Left kidney (tissue), 8 donors: Measurements from ENCODE around the gene PLEKHH2. TPM values are rescaled to one million over a fixed set of nuclear protein-coding genes. Genes with fewer than 3 reads are reported as not detected.
"Not testable (repeated sequence)": the region's sequence is repeated elsewhere in the genome, so short reads cannot be mapped to it uniquely, and the experiment has no call there.

Experiments
- DNase-seq: peaks from one replicate; pipeline ENCODE4 v3.0.0-alpha.2; 2013
- long read RNA-seq, 8 donors: transcript quantifications; one replicate each; lab custom pipeline, GENCODE V29; 2026
- polyA plus RNA-seq: library from polyadenylated mRNA; unstranded; fragments of 120-200 nt; gene quantifications from one replicate; pipeline ENCODE4 v1.2.1, GENCODE V29; 2013; ENCODE audit not compliant: insufficient read length

The PLEKHH2 gene
- 66.9 TPM for polyA plus RNA-seq
- long read RNA-seq, donor 1, partial matches to known transcripts: 0 of 1 reads
- long read RNA-seq, donor 1, other reads (novel, unspliced or antisense): 0 of 1 reads
- long read RNA-seq, donor 2, partial matches to known transcripts: 5 of 5 reads
- long read RNA-seq, donor 2, other reads (novel, unspliced or antisense): 0 of 5 reads
- long read RNA-seq, donor 3, partial matches to known transcripts: 10 of 10 reads
- long read RNA-seq, donor 3, other reads (novel, unspliced or antisense): 0 of 10 reads
- long read RNA-seq, donor 4: 0 reads
- long read RNA-seq, donor 5, partial matches to known transcripts: 12 of 13 reads
- long read RNA-seq, donor 5, other reads (novel, unspliced or antisense): 0 of 13 reads
- long read RNA-seq, donor 6: 0 reads
- long read RNA-seq, donor 7, partial matches to known transcripts: 22 of 23 reads
- long read RNA-seq, donor 7, other reads (novel, unspliced or antisense): 0 of 23 reads
- long read RNA-seq, donor 8, partial matches to known transcripts: 0 of 1 reads
- long read RNA-seq, donor 8, other reads (novel, unspliced or antisense): 0 of 1 reads

- peak; percentile 87 for DNase-seq
Observed at GRCh38 chr2:43637030-43637803, at the start of gene PLEKHH2. Gene PLEKHH2, plus strand, starts transcription at chr2:43637260. Its CDS starts 7,414 bp downstream, at chr2:43644674.

GRCh38 chr2:43592443-43592842, 44.6 kb upstream of the PLEKHH2 start:
- no peak for DNase-seq

GRCh38 chr2:43593254-43593653, 43.8 kb upstream of the PLEKHH2 start:
- DNase-seq: no peak

GRCh38 chr2:43594875-43595274, 42.2 kb upstream of the PLEKHH2 start:
- no peak for DNase-seq

- peak; percentile 99 for DNase-seq
Observed at GRCh38 chr2:43595603-43596412, 41.3 kb upstream of the PLEKHH2 start, which contains the start of gene THADA. Gene THADA, minus strand, starts transcription at chr2:43596038. Its CDS starts 3,646 bp downstream, at chr2:43592392.

GRCh38 chr2:43600596-43600995, 36.5 kb upstream of the PLEKHH2 start:
- DNase-seq: not testable (repeated sequence)

GRCh38 chr2:43604674-43605073, 32.4 kb upstream of the PLEKHH2 start:
- no peak for DNase-seq

GRCh38 chr2:43605079-43605655, 31.9 kb upstream of the PLEKHH2 start:
- no peak for DNase-seq

GRCh38 chr2:43605851-43606250, 31.2 kb upstream of the PLEKHH2 start:
- DNase-seq: no peak

- DNase-seq: peak; percentile 55
Observed at GRCh38 chr2:43609290-43609918, 27.7 kb upstream of the PLEKHH2 start.

- no peak for DNase-seq
Observed at GRCh38 chr2:43610361-43610760, 26.7 kb upstream of the PLEKHH2 start.

GRCh38 chr2:43611987-43612894, 24.8 kb upstream of the PLEKHH2 start:
- peak; percentile 84 for DNase-seq

- DNase-seq: peak; percentile 35
Observed at GRCh38 chr2:43612944-43613343, 24.1 kb upstream of the PLEKHH2 start.

- no peak for DNase-seq
Observed at GRCh38 chr2:43616967-43617680, 19.9 kb upstream of the PLEKHH2 start.

GRCh38 chr2:43619511-43619910, 17.5 kb upstream of the PLEKHH2 start:
- DNase-seq: no peak

GRCh38 chr2:43622931-43623451, 14.1 kb upstream of the PLEKHH2 start:
- no peak for DNase-seq

- no peak for DNase-seq
Observed at GRCh38 chr2:43631618-43632317, 5.3 kb upstream of the PLEKHH2 start.

GRCh38 chr2:43634604-43635306, 2.3 kb upstream of the PLEKHH2 start:
- peak; percentile 50 for DNase-seq
